DND-41 (cell line): ENCODE data around the gene PLPPR1.

Experiments
- ATAC-seq: fragments of 200-7000 bp; cut with Tn5 transposase; 3 replicates; pipeline ENCODE4 v1.9.1; 2021; ENCODE audit warnings: low read depth; ENCODE audit not compliant: insufficient read depth
- DNase-seq: peaks from one replicate; pipeline ENCODE4 v3.0.0-alpha.2; 2020
- H2AFZ ChIP-seq: 2 replicates; pipeline ENCODE4 v1.6.0; 2012; ENCODE audit warnings: low read depth, low read length
- H3K27ac ChIP-seq: 2 replicates; pipeline ENCODE4 v1.5.1; 2012; ENCODE audit warnings: low read length, inconsistent platforms
- H3K27me3 ChIP-seq: fragments of 200-600 bp; sonication (generic); 2 replicates; pipeline ENCODE4 v1.6.0; 2012; ENCODE audit warnings: low read length, mild to moderate bottlenecking, inconsistent platforms; ENCODE audit not compliant: insufficient read depth, poor library complexity
- H3K36me3 ChIP-seq: 2 replicates; pipeline ENCODE4 v1.5.1; 2012; ENCODE audit warnings: low read length, inconsistent platforms; ENCODE audit not compliant: insufficient read depth
- H3K4me1 ChIP-seq: 2 replicates; pipeline ENCODE4 v1.5.1; 2012; ENCODE audit warnings: mild to moderate bottlenecking, low read length; ENCODE audit not compliant: insufficient read depth
- H3K4me2 ChIP-seq: 2 replicates; pipeline ENCODE4 v1.6.0; 2012; ENCODE audit warnings: mild to moderate bottlenecking, moderate library complexity, low read length, inconsistent platforms; ENCODE audit not compliant: insufficient read depth
- H3K4me3 ChIP-seq, 2 experiments: fragments of 200-600 bp in 1 of 2; shearing (Covaris generic) in 1 of 2; 2 replicates each; pipeline ENCODE4 v1.5.1; 2012 to 2016; ENCODE audit warnings: inconsistent platforms in 2 of 2, low read length in 2 of 2, mild to moderate bottlenecking in 2 of 2, low read depth in 1 of 2, moderate library complexity in 1 of 2
- H3K79me2 ChIP-seq: 2 replicates; pipeline ENCODE4 v1.6.0; 2012; ENCODE audit warnings: low read length, inconsistent platforms; ENCODE audit not compliant: insufficient read depth
- H3K9ac ChIP-seq: 2 replicates; pipeline ENCODE4 v1.6.0; 2012; ENCODE audit warnings: low read depth, mild to moderate bottlenecking, inconsistent platforms, low read length, moderate library complexity
- H3K9me3 ChIP-seq: 2 replicates; pipeline ENCODE4 v1.5.1; 2012; ENCODE audit warnings: low read length, moderate library complexity, mild to moderate bottlenecking, inconsistent platforms; ENCODE audit not compliant: insufficient read depth, severe bottlenecking
- H4K20me1 ChIP-seq: 2 replicates; pipeline ENCODE4 v1.6.0; 2012; ENCODE audit warnings: low read length; ENCODE audit not compliant: insufficient read depth
- EZH2 ChIP-seq: IDR thresholded peaks from 3 replicates; pipeline ENCODE4 v1.6.1; 2012; ENCODE audit warnings: borderline replicate concordance, low read depth, mild to moderate bottlenecking, moderate library complexity, low read length, inconsistent platforms; ENCODE audit not compliant: severe bottlenecking
- TF ChIP-seq, protein P1 (sequence below): IDR thresholded peaks from 2 replicates; pipeline ENCODE4 v1.5.1; 2012; ENCODE audit warnings: borderline replicate concordance, low read length, moderate library complexity, mild to moderate bottlenecking; ENCODE audit not compliant: poor library complexity, severe bottlenecking; ENCODE audit errors: extremely low read depth

PLPPR1 gene

DNA sequence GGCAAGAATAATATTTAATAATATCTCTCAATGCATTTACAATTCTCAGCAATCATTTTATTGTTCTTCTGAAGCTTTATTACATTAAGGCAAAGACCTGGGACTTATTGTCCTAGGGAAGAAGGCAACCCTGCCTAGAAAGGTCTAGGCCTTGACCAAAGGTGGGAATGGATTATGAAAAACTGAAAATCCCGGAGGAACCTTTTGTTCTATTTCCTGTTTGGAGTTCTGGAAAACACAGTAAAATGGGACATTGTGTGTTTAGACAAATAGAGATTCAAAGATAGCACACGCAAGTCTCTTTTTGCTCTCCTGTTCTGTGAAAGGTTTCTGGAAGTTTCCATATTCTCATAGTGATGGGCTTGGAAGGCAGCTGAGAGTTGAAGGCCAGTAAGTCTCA is 325.2 kb downstream of the PLPPR1 start:
- Histone ChIP-seq H3K9me3 (no peaks in the 10 kb centered on the region), H3K4me1 (no peaks in the 10 kb centered on the region), H3K36me3 (no peaks in the 10 kb centered on the region), H3K9ac (no peak overlapping the region), H3K79me2 (no peaks in the 10 kb centered on the region), H4K20me1 (no peaks in the 10 kb centered on the region), H3K27me3 (no peaks in the 10 kb centered on the region), H2AFZ (no peak overlapping the region), H3K4me2 (no peak overlapping the region), H3K27ac (no peak overlapping the region), H3K4me3 (no peak overlapping the region)
- TF ChIP-seq, protein P1, sequence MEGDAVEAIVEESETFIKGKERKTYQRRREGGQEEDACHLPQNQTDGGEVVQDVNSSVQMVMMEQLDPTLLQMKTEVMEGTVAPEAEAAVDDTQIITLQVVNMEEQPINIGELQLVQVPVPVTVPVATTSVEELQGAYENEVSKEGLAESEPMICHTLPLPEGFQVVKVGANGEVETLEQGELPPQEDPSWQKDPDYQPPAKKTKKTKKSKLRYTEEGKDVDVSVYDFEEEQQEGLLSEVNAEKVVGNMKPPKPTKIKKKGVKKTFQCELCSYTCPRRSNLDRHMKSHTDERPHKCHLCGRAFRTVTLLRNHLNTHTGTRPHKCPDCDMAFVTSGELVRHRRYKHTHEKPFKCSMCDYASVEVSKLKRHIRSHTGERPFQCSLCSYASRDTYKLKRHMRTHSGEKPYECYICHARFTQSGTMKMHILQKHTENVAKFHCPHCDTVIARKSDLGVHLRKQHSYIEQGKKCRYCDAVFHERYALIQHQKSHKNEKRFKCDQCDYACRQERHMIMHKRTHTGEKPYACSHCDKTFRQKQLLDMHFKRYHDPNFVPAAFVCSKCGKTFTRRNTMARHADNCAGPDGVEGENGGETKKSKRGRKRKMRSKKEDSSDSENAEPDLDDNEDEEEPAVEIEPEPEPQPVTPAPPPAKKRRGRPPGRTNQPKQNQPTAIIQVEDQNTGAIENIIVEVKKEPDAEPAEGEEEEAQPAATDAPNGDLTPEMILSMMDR = no peak
- no peak for TF ChIP-seq EZH2
- DNase-seq (no peak), ATAC-seq (no peak)

DNA sequence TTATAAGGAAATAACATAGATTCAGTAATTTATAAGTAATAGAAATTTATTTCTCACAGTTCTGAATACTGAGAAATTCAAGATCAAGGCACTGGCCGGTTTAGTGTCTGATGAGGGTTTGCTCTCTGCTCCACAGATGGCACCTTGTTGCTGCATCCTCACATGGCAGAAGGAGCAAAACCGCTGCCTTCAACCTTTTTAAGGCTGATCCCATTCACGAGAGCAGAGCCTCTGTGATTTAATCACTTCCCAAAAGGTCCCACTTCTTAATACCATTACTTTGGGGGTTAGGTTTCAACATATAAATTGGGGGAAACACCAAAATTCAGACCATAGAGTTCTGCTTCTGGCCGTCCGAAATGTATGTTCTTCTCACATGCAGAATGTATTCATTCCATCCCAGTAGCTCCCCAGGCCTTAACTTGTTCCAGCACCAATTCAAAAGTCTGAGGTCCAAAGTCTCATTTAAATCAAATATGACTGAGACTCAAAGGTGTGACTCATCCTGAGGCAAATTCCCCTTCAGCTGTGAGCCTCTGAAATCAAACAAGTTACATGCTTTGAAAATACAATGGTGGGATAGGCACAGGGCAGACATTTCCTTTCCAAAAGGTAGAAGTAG is 325.7 kb downstream of the PLPPR1 start:
- DNase-seq = no peak

DNA sequence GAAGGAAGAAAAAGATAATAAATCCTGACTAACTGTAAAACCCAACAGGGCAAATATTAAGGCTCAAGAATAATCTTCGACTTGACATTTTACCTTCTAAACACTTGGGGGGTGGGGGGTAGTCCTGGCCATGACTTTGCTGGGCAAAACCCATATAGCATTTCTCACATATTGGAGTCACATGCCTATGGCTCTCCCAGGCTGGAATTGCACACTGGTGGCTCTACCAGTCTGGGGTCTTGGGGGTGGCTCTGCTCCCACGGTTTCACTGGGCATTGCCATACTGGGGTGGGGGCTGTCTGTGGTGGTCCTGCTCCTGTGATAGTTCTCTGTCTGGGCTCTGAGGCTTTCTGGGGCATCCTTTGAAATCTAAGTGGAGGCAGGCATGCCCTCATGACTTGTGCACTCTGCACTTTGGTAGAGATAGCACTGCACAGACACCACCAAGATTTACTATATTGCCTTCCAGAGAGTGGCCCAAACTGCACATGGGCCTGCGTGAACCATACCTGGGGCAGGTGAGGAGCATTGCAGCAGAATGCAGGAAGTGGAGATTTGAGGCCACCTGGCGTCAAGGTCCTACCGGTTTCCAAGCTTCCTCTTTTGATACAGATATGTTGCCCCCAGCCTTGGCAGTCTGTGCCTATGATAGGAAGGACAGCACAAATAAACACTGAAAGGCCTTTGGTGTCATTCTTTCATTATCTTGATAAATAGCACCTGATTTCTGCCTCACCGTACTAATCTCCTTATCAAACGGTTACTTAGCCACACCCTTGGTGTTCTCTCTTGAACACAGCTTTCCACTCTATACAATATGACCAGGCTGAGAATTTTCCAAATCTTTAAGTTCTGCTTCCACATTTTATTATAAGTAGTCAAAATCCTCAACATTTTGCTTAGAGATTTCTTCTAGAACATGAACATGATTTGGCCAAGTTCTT is 326.5 kb downstream of the PLPPR1 start:
- Histone ChIP-seq H3K9ac (no peak overlapping the region), H3K4me3 (no peak overlapping the region), H3K9me3 (no peaks in the 10 kb centered on the region), H3K36me3 (no peaks in the 10 kb centered on the region), H2AFZ (no peak overlapping the region), H3K27ac (no peak overlapping the region), H3K27me3 (no peaks in the 10 kb centered on the region), H4K20me1 (no peaks in the 10 kb centered on the region), H3K79me2 (no peaks in the 10 kb centered on the region), H3K4me1 (no peaks in the 10 kb centered on the region), H3K4me2 (no peak overlapping the region)
- no peak for DNase-seq
- TF ChIP-seq, protein P1 = no peak
- no peak for TF ChIP-seq EZH2
- no peak for ATAC-seq

More for the DNA sequence above, 325.7 kb downstream of the PLPPR1 start:
- Histone ChIP-seq H3K9ac (no peak overlapping the region), H3K4me3 (no peak overlapping the region), H3K9me3 (no peaks in the 10 kb centered on the region), H3K36me3 (no peaks in the 10 kb centered on the region), H3K4me1 (no peaks in the 10 kb centered on the region), H3K4me2 (no peak overlapping the region), H4K20me1 (no peaks in the 10 kb centered on the region), H3K27ac (no peak overlapping the region), H2AFZ (no peak overlapping the region), H3K27me3 (no peaks in the 10 kb centered on the region), H3K79me2 (no peaks in the 10 kb centered on the region)
- no peak for TF ChIP-seq EZH2
- no peak for ATAC-seq

DNA sequence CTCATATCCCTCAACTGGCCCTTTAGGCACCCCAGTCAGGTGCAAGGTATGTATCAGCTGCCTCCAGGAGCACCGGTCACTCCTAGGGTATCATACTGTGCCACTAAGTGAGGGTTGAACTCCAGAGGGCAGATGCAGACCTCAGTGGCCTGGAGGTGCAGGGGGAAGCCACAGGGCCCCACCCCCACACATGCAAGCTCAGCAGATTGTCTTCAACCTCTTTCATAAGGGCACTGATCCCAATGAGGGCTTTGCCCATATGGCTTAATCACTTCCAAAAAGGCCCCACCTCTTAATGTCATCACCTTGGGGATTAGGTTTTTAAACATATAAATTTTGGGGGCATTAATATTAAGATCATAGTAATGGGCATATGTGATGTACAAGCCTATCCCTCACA is 328.1 kb downstream of the PLPPR1 start:
- no peak overlapping the region for H3K4me3 ChIP-seq
- no peaks in the 10 kb centered on the region for H3K4me1 ChIP-seq
- H3K27ac ChIP-seq = no peak overlapping the region
- no peak overlapping the region for H3K9ac ChIP-seq
- H3K79me2 ChIP-seq = no peaks in the 10 kb centered on the region
- no peaks in the 10 kb centered on the region for H3K9me3 ChIP-seq
- H3K27me3 ChIP-seq = no peaks in the 10 kb centered on the region
- H3K4me2 ChIP-seq = no peak overlapping the region
- no peak for DNase-seq
- no peak for ATAC-seq
- TF ChIP-seq, protein P1 = no peak
- TF ChIP-seq EZH2 = no peak
- H4K20me1 ChIP-seq = no peaks in the 10 kb centered on the region
- no peak overlapping the region for H2AFZ ChIP-seq
- H3K36me3 ChIP-seq = no peaks in the 10 kb centered on the region
